ENCODE measurements around the gene HHEX. TPM values are rescaled to one million over a fixed set of nuclear protein-coding genes. Genes with fewer than 3 reads are reported as not detected.

Gene HHEX
- total and polyA plus RNA-seq, 4 donors = 16.2 to 42.2 (median 34.2) TPM

- no peaks in the 10 kb centered on the region for H3K4me1 ChIP-seq (ENCODE audit: control insufficient read depth in 4 of 4, insufficient read depth in 4 of 4, low read length in 3 of 4)
- no peak for TF ChIP-seq NR2F2 (IDR thresholded peaks at IDR 0.05)
- TF ChIP-seq YY1 (IDR thresholded peaks at IDR 0.05) = no peak
- no peak for TF ChIP-seq HNF4A (conservative IDR thresholded peaks at IDR 0.05)
- no peak for TF ChIP-seq MAX (IDR thresholded peaks at IDR 0.05)
- no peak for TF ChIP-seq FOXA1 (IDR thresholded peaks at IDR 0.05)
- TF ChIP-seq CTCF (IDR thresholded peaks at IDR 0.05; ENCODE audit: low read depth, low read length, missing input control) = no peak
- TF ChIP-seq EGR1 (IDR thresholded peaks at IDR 0.05; ENCODE audit: low read depth in 2 of 2) = no peak
- no peak for TF ChIP-seq GABPA (IDR thresholded peaks at IDR 0.05 in 1 of 2, conservative IDR thresholded peaks at IDR 0.05 in 1 of 2)
- no peak for TF ChIP-seq FOXA2 (IDR thresholded peaks at IDR 0.05)
- TF ChIP-seq REST (IDR thresholded peaks at IDR 0.05) = no peak
- no peak for TF ChIP-seq RAD21 (IDR thresholded peaks at IDR 0.05)
- no peak for TF ChIP-seq ZBTB33 (IDR thresholded peaks at IDR 0.05)
- TF ChIP-seq HNF4G (IDR thresholded peaks at IDR 0.05) = no peak
- TF ChIP-seq JUND (IDR thresholded peaks at IDR 0.05) = no peak
- no peak for TF ChIP-seq ATF3 (IDR thresholded peaks at IDR 0.05)
- no peak for TF ChIP-seq RXRA (IDR thresholded peaks at IDR 0.05)
- no peak for TF ChIP-seq SP1 (IDR thresholded peaks at IDR 0.05)
- no peak for TF ChIP-seq TAF1 (conservative IDR thresholded peaks at IDR 0.05)
- no peak for DNase-seq (ENCODE audit: low spot score)
Measured at GRCh38 chr10:92664322-92664721, 25.4 kb upstream of the HHEX start.

More at GRCh38 chr10:92664322-92664721, 25.4 kb upstream of the HHEX start:
- no peaks in the 10 kb centered on the region for H3K27me3 ChIP-seq (ENCODE audit: control insufficient read depth in 4 of 4, insufficient read depth in 4 of 4, low read length in 3 of 4)
- H3K9me3 ChIP-seq (ENCODE audit: control insufficient read depth in 4 of 4, low read length in 3 of 4) = peaks cover 0 to 8% (median under 1%) of the 10 kb centered on the region in 4 donors
- H3K27ac ChIP-seq (ENCODE audit: low read depth in 1 of 2, low read length in 2 of 2) = no peak overlapping the region
- H3K9ac ChIP-seq (ENCODE audit: low read depth in 1 of 2, low read length in 2 of 2) = no peak overlapping the region
- no peaks in the 10 kb centered on the region for H3K36me3 ChIP-seq (ENCODE audit: control insufficient read depth in 4 of 4, insufficient read depth in 3 of 4, low read depth in 1 of 4, low read length in 3 of 4)
- no peak overlapping the region for H3K4me3 ChIP-seq (ENCODE audit: low read depth in 1 of 3, low read length in 3 of 3)
